GM12865 (cell line): Measurements from ENCODE around the gene PLXNB1.

Experiments used
- DNase-seq: peaks from one replicate; pipeline ENCODE4 v3.0.0; 2010; ENCODE audit warnings: low read depth
- H3K4me3 ChIP-seq: 2 replicates; pipeline ENCODE4 v1.5.1; 2011; ENCODE audit warnings: mild to moderate bottlenecking, low read depth, low read length, control low read depth
- CTCF ChIP-seq: IDR thresholded peaks from 2 replicates; pipeline ENCODE4 v1.5.1; 2011; ENCODE audit warnings: low read length, control low read depth, low read depth, inconsistent platforms; ENCODE audit not compliant: insufficient read depth; ENCODE audit errors: missing control alignments

The PLXNB1 gene

GRCh38 chr3:48433472-48434118 is 3.7 kb upstream of the PLXNB1 start:
- DNase-seq = no peak
- H3K4me3 ChIP-seq = no peak overlapping the region
- no peak for TF ChIP-seq CTCF

- H3K4me3 ChIP-seq = no peak overlapping the region
- peak; percentile 46 for DNase-seq
- TF ChIP-seq CTCF = no peak
Measured at GRCh38 chr3:48432411-48433371, 2.8 kb upstream of the PLXNB1 start.

GRCh38 chr3:48431224-48432029 is 1.5 kb upstream of the PLXNB1 start:
- H3K4me3 ChIP-seq = no peak overlapping the region
- DNase-seq = no peak
- no peak for TF ChIP-seq CTCF

GRCh38 chr3:48430708-48431101 is 819 bp upstream of the PLXNB1 start:
- no peak overlapping the region for H3K4me3 ChIP-seq
- DNase-seq = no peak
- TF ChIP-seq CTCF = no peak

GRCh38 chr3:48429317-48429959 is 448 bp downstream of the PLXNB1 start:
- no peak for TF ChIP-seq CTCF
- H3K4me3 ChIP-seq = peak overlapping the region; percentile 60
- peak; percentile 52 for DNase-seq

GRCh38 chr3:48428572-48429316 is 1.1 kb downstream of the PLXNB1 start:
- peak overlapping the region; percentile 60 for H3K4me3 ChIP-seq
- no peak for DNase-seq
- no peak for TF ChIP-seq CTCF
